ENCODE data around the gene DDOST. TPM values are rescaled to one million over a fixed set of nuclear protein-coding genes. Genes with fewer than 3 reads are reported as not detected.

The DDOST gene
- total RNA-seq, 4 donors from 2014 or later, result 72.4 to 146 (median 113) TPM

- TF ChIP-seq, protein P1, sequence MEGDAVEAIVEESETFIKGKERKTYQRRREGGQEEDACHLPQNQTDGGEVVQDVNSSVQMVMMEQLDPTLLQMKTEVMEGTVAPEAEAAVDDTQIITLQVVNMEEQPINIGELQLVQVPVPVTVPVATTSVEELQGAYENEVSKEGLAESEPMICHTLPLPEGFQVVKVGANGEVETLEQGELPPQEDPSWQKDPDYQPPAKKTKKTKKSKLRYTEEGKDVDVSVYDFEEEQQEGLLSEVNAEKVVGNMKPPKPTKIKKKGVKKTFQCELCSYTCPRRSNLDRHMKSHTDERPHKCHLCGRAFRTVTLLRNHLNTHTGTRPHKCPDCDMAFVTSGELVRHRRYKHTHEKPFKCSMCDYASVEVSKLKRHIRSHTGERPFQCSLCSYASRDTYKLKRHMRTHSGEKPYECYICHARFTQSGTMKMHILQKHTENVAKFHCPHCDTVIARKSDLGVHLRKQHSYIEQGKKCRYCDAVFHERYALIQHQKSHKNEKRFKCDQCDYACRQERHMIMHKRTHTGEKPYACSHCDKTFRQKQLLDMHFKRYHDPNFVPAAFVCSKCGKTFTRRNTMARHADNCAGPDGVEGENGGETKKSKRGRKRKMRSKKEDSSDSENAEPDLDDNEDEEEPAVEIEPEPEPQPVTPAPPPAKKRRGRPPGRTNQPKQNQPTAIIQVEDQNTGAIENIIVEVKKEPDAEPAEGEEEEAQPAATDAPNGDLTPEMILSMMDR (IDR thresholded peaks at IDR 0.05), result no peak
- no peak for TF ChIP-seq POLR2A (IDR thresholded peaks at IDR 0.05)
- intact Hi-C loops (cut with DNase I; ENCODE audit: low total_unique reads), result no loop called here
- no peak overlapping the region for H3K4me3 ChIP-seq (ENCODE audit: low read depth, poor library complexity, severe bottlenecking)
- 84 to 85% methylated on average over 9 of the region's 9 CpGs for WGBS, 2 donors
- DNase-seq (ENCODE audit: low spot score in 2 of 2), result no peak
Measured at GRCh38 chr1:20701446-20701845, 40.3 kb upstream of the DDOST start.

- H3K4me3 ChIP-seq (ENCODE audit: low read depth, poor library complexity, severe bottlenecking), result no peak overlapping the region
- DNase-seq (ENCODE audit: low spot score in 2 of 2), result no peak
- intact Hi-C loops (cut with DNase I; ENCODE audit: low total_unique reads), result no loop called here
- WGBS, 2 donors, result 82 to 89% methylated on average over 17 of the region's 17 CpGs
- TF ChIP-seq, protein P1 (IDR thresholded peaks at IDR 0.05), result no peak
- no peak for TF ChIP-seq POLR2A (IDR thresholded peaks at IDR 0.05)
Measured at GRCh38 chr1:20700636-20701215, 39.6 kb upstream of the DDOST start.

- intact Hi-C loops (cut with DNase I; ENCODE audit: low total_unique reads), result loop anchor here (10.0 kb wide), 1 partner anchor 495 kb away; no protein-coding TSS in a partner anchor
- DNase-seq (ENCODE audit: low spot score in 2 of 2), result no peak
- H3K4me3 ChIP-seq (ENCODE audit: low read depth, poor library complexity, severe bottlenecking), result no peak overlapping the region
- WGBS, 2 donors, result 71 to 74% methylated on average over 9 of the region's 9 CpGs
- TF ChIP-seq, protein P1 (IDR thresholded peaks at IDR 0.05), result no peak
- no peak for TF ChIP-seq POLR2A (IDR thresholded peaks at IDR 0.05)
Measured at GRCh38 chr1:20699558-20699957, 38.4 kb upstream of the DDOST start.

GRCh38 chr1:20698195-20698910, 37.2 kb upstream of the DDOST start:
- no peak for DNase-seq (ENCODE audit: low spot score in 2 of 2)
- 83 to 84% methylated on average over 18 of the region's 18 CpGs for WGBS, 2 donors
- H3K4me3 ChIP-seq (ENCODE audit: low read depth, poor library complexity, severe bottlenecking), result no peak overlapping the region
- intact Hi-C loops (cut with DNase I; ENCODE audit: low total_unique reads), result loop anchor here (10.0 kb wide), 1 partner anchor 496 kb away; no protein-coding TSS in a partner anchor
- TF ChIP-seq, protein P1 (IDR thresholded peaks at IDR 0.05), result no peak
- no peak for TF ChIP-seq POLR2A (IDR thresholded peaks at IDR 0.05)

DNA sequence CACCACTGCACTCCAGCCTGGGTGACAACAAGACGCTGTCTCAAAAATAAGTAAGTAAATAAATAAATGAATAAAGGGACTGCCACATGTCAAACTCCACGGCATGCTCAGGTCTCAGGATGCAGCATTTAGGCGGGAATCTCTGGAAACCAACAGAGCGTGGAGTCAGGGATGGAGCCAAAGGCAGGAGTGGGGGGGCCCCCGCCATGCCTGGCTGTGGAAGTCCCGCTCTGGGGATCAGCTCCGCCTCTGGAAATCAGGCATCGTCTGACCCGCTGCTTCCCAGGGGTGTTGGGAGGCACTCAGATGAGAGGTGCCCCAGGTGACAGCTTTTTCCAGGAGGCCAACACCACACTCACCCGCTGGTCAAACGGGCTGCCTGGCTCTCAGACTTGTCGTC, 36.4 kb upstream of the DDOST start:
- WGBS, 2 donors, result 76 to 82% methylated on average over 11 to 12 of the region's 12 CpGs
- intact Hi-C loops (cut with DNase I; ENCODE audit: low total_unique reads), result loop anchor here (10.0 kb wide), 1 partner anchor 497 kb away; no protein-coding TSS in a partner anchor
- TF ChIP-seq, protein P1 (IDR thresholded peaks at IDR 0.05), result no peak
- no peak for TF ChIP-seq POLR2A (IDR thresholded peaks at IDR 0.05)
- H3K4me3 ChIP-seq (ENCODE audit: low read depth, poor library complexity, severe bottlenecking), result no peak overlapping the region
- no peak for DNase-seq (ENCODE audit: low spot score in 2 of 2)
